ENCODE results near the gene ITGA3. TPM values are rescaled to one million over a fixed set of nuclear protein-coding genes. Genes with fewer than 3 reads are reported as not detected.

ITGA3 gene
- total and polyA plus RNA-seq, 2 of the 13 experiments (the other 11 are each of a cell fraction or from before 2014, with no cell fraction given), result 0.48 to 0.69 TPM

- TF ChIP-seq KIAA2018 (CRISPR knock-in tag; IDR thresholded peaks at IDR 0.05; ENCODE audit: borderline replicate concordance) (no peak), ZNF782 (CRISPR knock-in tag; IDR thresholded peaks at IDR 0.05; ENCODE audit: borderline replicate concordance) (no peak), MED8 (CRISPR knock-in tag; IDR thresholded peaks at IDR 0.05; ENCODE audit: insufficient replicate concordance) (no peak), ZNF282 (IDR thresholded peaks at IDR 0.05; ENCODE audit: partially characterized antibody) (no peak), MTF1 (CRISPR knock-in tag; IDR thresholded peaks at IDR 0.05) (no peak), ZSCAN31 (CRISPR knock-in tag; IDR thresholded peaks at IDR 0.05; ENCODE audit: low read depth) (no peak), ZBTB10 (CRISPR knock-in tag; IDR thresholded peaks at IDR 0.05; ENCODE audit: borderline replicate concordance) (no peak), ZNF234 (CRISPR knock-in tag; conservative IDR thresholded peaks at IDR 0.05) (no peak), NCOA5 (CRISPR knock-in tag; IDR thresholded peaks at IDR 0.05) (no peak), ARNT (IDR thresholded peaks at IDR 0.05) (no peak), ZNF839 (CRISPR knock-in tag; IDR thresholded peaks at IDR 0.05; ENCODE audit: borderline replicate concordance) (peak; percentile 41; the same call in 1 of the 2 replicates), PHF5A (CRISPR knock-in tag; IDR thresholded peaks at IDR 0.05; ENCODE audit: low read depth, unreplicated experiment) (no peak)
- TF ChIP-seq, protein P1, sequence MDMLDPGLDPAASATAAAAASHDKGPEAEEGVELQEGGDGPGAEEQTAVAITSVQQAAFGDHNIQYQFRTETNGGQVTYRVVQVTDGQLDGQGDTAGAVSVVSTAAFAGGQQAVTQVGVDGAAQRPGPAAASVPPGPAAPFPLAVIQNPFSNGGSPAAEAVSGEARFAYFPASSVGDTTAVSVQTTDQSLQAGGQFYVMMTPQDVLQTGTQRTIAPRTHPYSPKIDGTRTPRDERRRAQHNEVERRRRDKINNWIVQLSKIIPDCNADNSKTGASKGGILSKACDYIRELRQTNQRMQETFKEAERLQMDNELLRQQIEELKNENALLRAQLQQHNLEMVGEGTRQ (IDR thresholded peaks at IDR 0.05; ENCODE audit: low read depth, low read length), result no peak
- TF ChIP-seq, protein P1 (CRISPR knock-in tag; IDR thresholded peaks at IDR 0.05; ENCODE audit: borderline replicate concordance), result no peak
- TF ChIP-seq, protein P2, sequence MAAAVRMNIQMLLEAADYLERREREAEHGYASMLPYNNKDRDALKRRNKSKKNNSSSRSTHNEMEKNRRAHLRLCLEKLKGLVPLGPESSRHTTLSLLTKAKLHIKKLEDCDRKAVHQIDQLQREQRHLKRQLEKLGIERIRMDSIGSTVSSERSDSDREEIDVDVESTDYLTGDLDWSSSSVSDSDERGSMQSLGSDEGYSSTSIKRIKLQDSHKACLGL (CRISPR knock-in tag; IDR thresholded peaks at IDR 0.05), result no peak
These were observed 23.6 kb downstream of the ITGA3 start (continued) for GRCh38 chr17:50079334-50080095.
